Right hindlimb (tissue), 1 donor: ENCODE data around the gene TXNRD2.

ENCODE experiments used
- DNase-seq: peaks from one replicate; pipeline ENCODE4 v3.0.0-alpha.2; 2018

TXNRD2 gene

DNA sequence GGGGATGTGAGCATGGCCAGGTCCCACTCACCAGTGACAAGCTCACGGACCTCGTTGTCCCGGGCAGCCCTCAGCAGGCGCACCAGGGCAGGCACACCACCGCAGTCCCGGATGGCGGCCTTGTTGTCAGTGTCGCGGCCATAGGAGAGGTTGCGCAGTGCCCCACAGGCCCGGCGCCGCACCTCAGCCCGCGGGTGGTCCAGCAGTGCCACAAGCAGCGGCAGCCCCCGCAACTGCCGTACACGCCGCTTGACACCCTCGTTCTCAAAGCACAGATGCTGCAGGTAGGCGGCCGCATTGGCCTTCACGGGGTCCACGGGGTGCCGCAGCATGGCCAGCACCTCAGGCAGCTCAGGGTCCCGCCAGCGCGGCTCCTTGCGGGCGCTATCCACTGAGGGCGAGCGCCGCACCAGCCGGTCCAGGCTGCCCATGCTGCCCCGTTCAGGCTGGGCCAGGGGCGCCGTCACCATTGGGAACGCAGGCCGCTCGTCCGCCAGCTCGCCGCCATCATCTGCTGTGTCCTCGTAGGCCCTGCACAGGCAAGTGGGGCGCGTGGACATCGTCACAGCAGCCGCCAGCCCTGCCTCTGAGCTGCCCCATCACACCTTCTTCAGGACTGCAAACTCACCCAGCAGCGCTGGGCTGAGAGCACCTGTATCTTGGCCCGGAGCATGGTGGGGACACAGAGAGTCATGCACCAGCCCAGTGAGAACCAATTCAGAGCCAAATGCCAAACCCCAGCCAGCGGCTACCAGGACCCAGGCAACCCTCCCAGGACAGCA is 38.3 kb upstream of the TXNRD2 start:
- DNase-seq = no peak

DNA sequence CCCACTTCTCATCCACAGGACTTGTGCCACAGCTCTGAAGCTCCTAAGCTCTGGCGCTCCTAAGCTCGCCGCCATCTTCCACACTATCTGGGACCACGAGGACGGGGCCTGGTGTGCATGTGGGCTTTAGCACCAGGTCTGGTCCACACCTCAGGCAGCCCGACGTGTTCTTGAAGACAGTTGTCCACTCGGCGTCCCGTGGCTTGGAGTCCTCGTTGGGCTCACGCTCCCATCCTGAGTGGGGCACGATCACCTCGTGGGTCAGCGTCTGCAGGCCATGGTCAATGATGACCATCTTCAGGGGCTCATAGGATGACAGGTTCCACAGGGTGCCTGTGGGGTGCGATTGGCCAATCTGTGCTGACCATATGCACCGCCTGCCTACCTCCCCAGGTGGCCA is 37.1 kb upstream of the TXNRD2 start:
- DNase-seq = no peak

DNA sequence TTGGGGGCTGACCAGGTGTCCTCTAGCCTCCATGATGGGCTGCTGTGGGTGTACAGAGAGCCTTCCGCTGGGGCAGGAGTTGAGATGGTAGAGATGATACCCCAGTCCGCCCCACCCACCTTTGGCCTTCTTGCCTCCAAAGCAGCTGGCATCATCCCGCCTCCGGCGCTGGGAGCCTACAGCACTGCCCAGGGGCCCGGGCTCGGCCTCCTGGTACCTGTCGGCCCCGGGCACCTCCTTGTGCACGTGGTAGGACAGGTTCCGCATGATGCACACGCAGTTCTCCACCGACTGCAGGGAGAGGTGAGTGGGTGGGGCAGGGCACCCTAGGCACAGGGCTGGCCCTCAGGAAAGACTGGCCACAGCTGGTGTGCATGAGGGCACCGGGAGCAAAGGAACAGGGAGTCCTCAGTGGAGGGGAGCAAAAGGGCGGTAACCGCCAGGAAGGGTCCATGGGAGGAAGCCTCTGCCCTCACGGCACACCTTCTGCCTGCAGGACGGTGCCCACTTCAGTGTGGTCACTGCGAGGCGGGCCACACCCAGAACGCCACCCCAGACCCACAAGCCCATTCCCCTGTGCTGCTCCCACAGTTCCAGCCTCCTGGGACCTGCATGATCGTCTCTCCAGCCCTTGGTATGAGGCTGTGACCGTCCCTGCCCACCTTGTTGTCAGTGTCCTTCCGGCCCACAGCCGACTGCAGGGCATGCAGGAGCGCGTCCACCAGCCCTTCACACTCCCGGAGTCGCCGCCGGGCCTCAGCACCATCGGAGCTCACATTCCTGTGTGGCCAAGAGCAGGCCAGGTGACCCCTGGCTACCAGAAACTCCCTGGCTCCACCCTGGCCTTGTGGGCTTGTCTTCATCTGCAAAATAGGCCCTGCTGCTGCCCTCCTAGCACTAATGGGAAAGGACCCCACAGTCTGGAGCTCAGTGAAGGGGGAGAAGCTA is 36.0 kb upstream of the TXNRD2 start:
- DNase-seq = no peak

DNA sequence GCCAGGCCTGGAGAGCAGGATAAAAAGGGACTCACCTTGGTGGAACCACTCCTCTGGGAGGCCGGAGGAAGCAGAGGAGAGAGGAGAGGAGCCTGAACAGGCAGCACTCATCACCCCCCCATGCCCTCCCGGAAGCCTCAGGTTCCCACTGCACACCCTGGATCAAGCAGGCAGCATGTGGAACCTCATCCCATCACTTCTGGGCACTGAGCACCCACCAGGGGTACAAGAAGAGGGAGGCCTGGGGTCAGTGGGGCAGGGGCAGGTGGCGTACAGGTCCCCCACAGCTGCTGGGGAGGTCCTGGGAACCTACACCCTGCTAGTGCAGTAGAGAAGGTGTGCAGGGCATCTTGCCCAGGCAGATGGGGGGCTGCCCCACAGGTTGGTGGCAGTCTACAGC is 35.1 kb upstream of the TXNRD2 start:
- DNase-seq = no peak

DNA sequence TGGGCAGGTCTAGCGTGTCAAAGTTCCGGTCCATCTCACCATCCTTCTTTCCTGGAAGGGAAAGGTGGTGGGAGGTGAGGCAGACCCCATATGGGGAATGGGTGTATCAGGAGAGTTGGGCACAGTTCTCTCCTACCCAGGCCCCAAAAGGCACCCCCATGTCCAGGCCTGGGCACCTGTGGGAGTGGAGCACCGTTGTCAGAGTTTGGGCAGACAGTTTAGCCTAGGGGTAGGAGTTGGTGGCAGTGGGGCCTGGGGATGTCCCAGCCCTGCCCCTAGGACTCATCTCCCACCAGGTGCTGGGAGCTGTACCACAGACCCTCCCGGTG is 34.1 kb upstream of the TXNRD2 start:
- no peak for DNase-seq

DNA sequence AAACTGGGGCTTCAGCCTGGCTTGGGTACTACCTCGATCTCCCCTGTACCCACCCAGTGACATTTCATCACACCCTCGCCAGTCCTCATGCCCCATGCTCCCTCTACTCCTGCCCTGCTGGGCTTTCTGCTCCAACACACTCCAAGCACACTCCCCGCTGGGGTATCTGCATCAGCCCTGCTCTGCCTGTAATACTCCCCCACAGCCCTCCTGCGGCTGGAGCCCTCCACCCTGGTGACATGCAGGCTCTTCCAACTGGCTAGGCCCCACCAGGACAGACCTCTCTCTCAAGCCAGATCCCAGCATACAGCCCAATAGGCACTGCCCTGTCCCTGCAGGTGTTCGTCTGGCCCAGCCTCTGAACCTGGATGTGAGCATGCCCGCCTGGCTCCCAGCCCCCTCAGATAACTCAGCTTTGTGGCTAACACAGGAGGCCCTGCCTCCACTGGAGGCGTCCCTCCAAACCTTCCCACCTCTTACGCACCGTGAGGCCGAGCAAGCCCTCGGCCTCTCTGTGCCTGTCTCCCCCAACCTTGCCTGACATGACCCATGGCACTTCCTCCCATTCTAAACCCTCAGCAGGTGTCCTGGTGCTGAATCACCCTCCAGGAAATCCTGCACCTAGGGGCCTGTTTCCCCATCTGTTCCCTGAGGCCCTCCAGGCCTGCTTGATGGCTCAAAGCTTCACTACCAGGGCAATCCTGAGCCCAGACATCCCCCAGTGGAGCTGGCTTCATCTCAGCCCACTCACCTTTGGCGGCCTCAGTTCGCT is 33.5 kb upstream of the TXNRD2 start:
- no peak for DNase-seq

DNA sequence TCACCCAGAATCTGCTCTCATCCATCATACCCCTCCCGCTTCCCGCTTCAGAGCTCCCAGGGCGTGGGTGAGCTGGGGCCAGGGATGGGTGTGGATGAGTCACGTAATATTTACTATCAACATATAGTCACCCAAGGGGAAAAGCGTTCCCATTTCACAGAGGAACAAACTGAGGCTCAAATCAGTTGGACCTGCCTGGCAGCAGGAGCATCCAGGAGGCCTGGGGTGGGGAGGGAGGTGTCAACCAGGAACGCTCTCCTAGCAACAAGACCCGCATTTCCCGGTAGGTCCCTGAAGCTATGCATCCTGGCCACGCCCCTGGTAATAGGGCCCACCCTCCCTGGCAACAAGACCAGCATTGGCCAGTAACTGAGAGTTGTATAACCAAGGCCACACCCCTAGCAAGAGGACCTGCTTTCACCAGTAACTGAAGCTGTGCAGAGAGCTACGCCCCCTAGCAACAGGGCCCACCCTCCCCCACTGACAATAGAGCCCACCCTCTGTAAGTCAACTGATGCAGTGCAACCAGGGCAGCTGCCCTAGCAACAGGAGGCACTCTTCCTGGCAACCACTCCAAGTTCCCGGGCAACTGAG is 32.7 kb upstream of the TXNRD2 start:
- peak; percentile 82 for DNase-seq

DNA sequence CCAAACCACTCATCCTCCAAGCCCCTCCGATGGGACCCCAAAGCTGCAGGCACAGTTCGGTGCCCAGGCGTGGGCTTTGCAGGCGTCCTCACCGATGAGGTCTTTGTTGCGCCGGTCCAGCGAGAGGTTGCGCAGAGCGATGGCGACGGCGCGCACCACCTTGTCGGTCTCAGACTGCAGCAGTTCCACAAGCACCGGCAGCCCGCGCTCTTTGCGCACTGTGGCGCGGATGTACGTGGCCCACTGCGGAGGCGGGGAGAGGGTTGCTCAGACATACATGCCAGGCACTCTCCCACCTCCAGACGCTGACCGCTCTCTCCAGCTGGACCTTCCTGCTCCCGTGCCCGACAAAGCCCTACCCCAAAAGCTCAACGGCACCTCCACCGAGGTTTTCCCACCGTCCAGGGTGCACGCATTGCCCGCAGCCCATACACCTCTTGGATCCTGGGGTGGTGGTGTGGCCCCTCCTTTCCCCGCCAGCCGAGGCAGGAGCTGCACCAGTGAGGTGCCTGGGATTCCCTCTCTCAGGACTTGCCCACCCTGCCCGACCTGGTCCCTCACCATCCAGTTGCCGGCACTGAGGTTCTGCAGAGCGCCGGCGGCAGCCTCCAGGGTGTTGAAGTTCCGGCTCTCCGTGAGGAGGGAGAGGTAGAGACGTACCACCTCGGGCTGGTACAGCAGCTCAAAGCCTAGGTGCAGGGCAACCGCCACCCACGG is 32.1 kb upstream of the TXNRD2 start:
- DNase-seq = no peak

DNA sequence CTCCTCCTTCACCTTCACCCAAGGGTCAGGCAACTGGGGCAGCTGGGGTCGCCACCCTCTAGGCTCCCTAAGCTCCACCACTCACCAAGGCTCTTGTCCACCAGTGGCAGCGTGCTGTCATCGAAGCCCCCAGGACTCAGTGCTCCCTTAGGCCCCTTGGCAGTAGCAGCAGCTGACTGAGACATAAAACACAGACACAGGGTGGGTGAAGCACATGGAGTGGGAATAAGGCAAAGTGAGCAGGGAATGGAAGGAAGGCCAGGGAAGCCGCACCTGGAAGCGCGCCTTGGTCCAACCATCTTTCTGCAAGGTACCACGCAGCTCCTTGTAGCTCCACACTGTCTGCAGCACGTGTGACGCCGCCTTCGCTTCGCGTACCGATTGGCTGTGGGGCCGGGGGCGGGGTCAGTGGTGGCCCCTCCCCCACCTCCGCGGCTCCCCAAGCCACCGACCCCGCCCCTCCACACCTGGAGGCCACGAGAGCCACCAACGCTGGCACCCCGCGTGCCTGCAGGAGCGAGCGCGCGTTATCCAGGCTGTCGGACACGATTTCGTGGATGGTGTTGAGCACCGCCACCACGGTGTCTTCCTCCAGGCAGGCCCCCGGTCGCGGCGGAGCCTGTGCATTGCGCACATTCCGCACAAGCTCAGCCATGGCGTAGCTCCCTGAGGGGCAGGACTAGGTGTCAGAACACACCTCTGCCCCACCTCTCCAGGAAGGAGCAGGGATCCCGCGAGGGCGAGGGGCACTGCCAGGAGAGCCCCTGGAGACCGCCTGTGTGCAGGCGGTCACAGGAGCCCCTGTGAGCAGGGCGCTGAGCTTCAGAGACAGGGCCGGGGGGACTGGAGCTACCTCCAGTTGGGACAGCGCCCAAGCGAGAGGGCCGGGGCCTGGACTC is 31.3 kb upstream of the TXNRD2 start:
- DNase-seq = no peak

DNA sequence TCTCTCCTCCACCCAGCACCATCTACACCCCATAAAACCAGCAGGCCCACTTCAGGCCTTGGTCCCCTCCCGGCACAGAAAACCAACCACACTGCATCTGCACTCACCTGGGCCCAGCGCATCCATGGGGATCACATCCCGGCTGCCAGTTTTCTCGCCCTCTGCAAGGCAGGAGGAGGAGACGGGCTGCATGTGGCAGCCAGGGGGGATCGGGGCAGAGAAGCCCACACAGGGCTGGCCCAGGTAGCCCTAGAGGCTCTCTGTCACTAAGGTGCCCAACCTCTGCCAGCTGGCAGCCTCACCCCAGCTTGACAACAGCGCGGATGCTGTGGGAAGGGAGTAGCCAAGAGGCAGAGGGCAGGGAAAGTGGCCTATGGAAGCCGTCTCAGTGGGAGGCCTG is 30.6 kb upstream of the TXNRD2 start:
- DNase-seq = no peak

DNA sequence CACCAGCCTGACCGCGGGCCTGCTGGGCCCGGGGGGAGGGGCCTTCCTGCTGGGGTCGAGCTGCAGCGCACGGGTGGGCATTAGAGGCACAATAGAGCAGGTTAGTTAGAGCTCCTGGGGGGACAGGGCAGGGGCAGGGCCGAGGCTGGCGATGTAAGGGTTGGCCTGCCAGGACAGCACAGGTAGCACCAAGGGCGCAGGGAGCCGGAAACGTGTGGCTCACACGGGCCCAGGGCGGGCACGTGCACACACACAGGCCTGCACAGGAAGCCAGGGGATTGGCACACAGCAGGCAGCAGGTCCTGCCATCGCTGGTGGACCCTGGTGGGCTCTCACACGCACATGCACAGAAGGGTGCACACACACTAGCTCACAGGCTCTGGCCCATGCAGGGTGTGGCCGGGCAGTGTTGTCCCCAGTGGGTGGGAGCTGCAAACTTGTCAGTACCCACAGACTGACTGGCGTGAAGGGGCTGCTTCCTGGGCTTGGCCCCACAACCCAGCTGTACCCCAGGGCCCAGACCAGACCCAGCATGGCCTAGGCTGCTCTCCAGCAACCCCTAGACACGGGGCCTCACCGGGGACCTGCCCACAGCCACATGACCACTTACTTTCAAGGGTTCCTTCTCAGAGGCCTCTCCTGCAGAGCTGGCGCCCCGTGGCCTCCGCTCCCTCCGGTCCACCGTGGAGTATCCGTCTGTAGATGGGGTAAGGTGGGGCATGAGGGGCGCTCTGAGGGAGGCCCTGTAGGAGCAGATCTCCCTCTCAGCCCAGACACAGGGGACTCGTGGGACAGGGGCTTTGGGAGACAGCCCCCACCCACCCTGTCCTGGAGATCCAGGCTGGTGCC is 29.9 kb upstream of the TXNRD2 start:
- no peak for DNase-seq

DNA sequence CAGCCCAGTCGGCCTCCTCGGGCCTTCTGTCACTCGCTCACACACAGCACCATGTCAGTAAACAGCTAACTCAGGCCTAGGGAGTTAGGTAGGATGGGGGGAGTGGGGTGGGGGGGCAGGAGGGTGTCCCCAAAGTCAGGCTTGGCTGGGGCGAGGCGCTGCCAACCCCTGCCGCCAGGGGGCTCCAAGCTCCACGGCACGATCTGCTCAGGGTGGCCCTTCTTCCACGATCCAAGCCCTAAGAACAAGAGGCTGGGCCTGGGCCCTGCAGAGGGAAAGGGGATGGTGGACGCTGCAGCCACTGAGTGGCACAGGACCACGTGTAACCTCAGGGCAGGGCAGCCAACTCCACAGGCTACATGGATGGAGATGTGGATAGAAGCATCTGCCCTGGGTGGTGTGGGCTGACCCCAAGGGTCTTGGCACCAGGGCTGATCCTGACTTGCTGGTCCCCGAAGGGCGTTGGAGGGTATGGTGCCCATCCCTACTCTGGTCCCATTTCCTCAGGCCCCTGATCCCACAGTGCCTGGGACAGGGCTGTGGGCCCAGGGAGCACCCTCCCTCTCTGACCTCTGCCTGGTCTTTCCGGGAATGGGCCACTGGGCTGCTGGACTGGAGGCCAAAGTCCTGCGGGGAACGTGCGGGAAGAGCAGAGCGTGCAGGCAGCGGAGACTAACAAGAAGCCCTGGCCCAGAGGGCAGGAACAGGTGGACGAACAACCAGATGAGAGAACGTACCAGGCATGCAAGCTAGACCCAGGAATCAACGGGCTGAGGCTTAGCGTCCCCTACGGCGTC is 29.1 kb upstream of the TXNRD2 start:
- peak; percentile 76 for DNase-seq

DNA sequence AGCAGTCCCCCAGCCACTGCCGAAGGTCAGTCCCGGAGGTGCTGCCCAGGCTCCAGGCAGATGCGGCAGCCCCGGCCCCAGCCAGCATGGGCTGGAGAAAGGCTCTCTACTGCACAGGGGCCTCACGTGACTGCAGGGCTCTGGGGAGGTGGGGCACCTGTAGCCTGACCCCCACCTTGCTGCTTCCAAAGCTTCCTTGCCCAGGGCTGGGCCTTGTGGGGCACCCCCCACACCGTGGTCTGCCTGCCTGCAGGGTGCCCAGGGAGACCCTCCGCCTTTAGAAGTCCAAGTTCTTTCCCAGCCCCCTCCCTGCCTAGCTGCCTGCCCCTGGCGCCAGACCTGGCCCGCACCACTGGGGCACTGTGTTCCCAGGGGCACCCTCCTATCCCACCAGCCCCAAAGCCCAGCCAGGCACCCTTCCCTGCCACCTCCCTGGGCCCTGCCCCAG is 28.4 kb upstream of the TXNRD2 start:
- no peak for DNase-seq

DNA sequence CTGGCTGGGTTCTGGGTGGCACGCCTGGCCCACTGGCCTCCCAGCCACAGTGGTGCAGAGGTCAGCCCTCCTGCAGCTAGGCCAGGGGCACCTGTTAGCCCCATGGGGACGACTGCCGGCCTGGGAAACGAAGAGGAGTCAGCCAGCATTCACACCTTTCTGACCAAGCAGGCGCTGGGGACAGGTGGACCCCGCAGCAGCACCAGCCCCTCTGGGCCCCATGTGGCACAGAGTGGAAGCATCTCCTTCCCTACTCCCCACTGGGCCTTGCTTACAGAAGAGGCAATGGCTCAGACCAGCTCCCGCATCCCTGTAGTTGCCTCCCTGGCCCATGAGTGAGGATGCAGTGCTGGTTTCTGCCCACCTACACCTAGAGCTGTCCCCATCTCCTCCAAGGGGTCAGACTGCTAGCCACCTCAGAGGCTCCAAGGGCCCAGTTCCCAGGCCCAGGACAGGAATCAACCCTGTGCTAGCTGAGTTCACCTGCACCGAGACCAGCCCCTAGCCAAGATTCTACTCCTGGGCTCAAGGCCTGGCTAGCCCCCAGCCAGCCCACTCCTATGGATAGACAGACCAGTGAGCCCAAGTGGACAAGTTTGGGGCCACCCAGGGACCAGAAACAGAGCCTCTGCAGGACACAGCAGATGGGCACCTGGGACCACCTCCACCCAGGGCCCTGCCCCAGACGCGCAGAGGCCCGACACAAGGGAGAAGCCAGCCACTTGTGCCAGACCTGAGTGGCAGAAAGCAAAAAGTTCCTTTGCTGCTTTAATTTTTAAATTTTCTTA is 27.7 kb upstream of the TXNRD2 start:
- no peak for DNase-seq

DNA sequence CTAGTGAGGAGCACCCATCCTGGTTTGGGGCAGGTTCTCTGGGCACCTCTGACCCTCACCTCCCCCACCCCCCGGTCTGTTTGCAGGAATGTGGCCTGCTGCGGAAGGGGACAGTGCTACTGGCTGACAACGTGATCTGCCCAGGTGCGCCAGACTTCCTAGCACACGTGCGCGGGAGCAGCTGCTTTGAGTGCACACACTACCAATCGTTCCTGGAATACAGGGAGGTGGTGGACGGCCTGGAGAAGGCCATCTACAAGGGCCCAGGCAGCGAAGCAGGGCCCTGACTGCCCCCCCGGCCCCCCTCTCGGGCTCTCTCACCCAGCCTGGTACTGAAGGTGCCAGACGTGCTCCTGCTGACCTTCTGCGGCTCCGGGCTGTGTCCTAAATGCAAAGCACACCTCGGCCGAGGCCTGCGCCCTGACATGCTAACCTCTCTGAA is 26.9 kb upstream of the TXNRD2 start:
- DNase-seq = no peak

DNA sequence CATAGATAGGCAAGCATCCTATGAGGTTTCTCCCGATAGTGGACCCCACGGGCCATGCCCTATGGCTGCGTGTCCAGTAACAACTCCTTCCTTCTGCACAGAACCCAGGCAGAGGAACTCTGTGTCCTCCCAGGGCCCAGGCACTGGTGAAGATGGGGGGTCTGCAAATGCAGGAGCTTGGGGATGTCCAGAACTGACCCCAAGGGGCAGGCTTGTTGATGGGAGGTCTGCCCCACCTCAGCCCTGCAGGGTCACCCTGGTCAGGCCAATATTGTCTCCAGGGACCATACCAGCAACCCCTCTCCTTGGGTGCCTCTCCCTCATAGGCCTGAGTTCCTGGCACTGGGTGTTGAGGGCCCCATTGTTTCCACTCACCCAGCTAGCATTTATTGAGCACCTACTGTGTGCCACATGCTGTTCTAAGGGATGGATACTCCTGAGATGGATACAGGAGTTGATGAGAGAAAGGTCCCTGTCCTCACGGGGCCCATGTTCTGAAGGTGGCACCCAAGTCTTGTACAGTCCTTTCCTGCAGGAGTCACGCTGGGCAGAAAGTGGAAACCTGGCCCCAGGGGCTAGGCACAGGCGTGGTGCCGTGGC is 26.3 kb upstream of the TXNRD2 start:
- DNase-seq = no peak

DNA sequence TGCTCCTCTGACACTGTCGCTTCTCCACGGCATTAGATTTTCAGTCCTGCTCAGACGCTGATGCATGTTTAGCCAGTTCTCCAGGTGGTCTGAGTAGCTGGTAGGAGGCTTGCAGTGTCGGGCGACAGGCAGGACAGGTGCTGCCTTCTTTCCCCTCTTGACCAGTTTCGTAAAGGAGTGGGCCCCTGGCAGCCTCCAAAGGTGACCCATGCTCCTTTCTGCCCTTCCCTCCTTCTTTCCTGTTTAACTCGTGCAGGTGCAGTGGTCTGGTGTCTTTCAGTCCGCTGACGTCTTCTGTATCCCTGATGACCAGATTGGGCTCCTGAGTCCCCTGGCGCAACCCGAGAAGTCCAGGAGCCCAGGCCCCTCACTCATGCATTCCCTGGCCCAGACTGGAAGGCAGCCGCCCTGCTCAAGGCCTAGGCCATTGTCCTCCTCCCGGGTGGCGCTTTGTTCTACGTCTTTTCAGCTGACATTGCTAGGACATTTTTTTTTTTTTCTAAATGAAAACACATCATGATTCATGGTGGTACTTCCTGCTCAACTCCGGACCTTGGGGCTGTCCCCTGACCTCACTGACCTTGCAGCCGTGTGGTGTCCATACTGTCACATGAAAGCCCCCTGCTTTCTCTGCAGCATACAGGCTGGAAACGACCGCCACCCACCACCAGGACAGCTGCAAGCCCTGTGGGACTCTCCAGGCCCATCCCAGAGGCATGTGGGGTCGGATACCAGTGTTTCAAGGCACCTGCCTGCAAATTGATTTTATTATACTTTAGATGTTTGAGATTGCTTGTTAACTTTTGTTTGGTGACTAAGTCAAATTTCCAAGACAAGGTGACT is 25.5 kb upstream of the TXNRD2 start:
- no peak for DNase-seq
